BLaER1 (cell line): Measurements from ENCODE around the gene NPTX2.

Source experiments
- H3K27ac ChIP-seq: shearing (Covaris generic); formaldehyde crosslinking; 2 replicates; pipeline ENCODE4 v1.8.1; 2022
- H3K27me3 ChIP-seq: shearing (Covaris generic); formaldehyde crosslinking; 2 replicates; pipeline ENCODE4 v1.8.1; 2022
- H3K36me3 ChIP-seq: shearing (Covaris generic); formaldehyde crosslinking; 2 replicates; pipeline ENCODE4 v1.8.1; 2022
- H3K4me1 ChIP-seq: shearing (Covaris generic); formaldehyde crosslinking; 2 replicates; pipeline ENCODE4 v1.8.1; 2022
- H3K4me2 ChIP-seq: shearing (Covaris generic); formaldehyde crosslinking; 2 replicates; pipeline ENCODE4 v1.8.1; 2022
- H3K4me3 ChIP-seq: shearing (Covaris generic); formaldehyde crosslinking; 2 replicates; pipeline ENCODE4 v1.8.1; 2022
- H3K9ac ChIP-seq: shearing (Covaris generic); formaldehyde crosslinking; 2 replicates; pipeline ENCODE4 v1.8.1; 2022
- H3K9me3 ChIP-seq: shearing (Covaris generic); formaldehyde crosslinking; 2 replicates; pipeline ENCODE4 v1.8.1; 2022
- H4K20me1 ChIP-seq: shearing (Covaris generic); formaldehyde crosslinking; 2 replicates; pipeline ENCODE4 v1.8.1; 2022
- Cebpa-rat ChIP-seq: shearing (Covaris generic); IDR thresholded peaks from 2 replicates; pipeline ENCODE4 v1.8.1; 2022

NPTX2 gene

DNA sequence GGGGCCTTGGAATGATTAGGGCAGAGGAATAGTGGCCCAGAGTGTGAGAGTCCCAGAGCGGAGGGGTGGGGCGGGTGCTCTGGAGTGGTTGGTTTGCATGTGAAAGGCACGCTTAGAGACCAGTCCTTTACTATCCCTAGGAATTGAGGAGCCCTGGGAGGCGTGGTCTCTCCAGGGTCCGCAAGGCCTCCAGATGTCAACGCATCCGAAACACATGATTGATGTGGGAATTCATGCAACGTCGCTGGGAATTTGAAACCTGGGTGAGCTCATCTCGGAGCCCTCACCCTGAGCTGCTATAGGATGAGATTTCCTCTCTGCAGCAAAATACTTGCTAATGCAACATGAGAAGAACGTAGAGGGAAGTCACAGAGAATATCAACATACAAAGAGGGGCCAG, 51.2 kb downstream of the NPTX2 start:
- no peak overlapping the region for H3K27ac ChIP-seq
- no peak overlapping the region for H3K4me2 ChIP-seq
- no peaks in the 10 kb centered on the region for H3K36me3 ChIP-seq
- H3K4me3 ChIP-seq = no peak overlapping the region
- peaks cover 13% of the 10 kb centered on the region for H3K9me3 ChIP-seq
- no peak for TF ChIP-seq Cebpa-rat
- H3K9ac ChIP-seq = no peak overlapping the region
- H3K27me3 ChIP-seq = no peaks in the 10 kb centered on the region
- H4K20me1 ChIP-seq = no peaks in the 10 kb centered on the region
- H3K4me1 ChIP-seq = no peaks in the 10 kb centered on the region

DNA sequence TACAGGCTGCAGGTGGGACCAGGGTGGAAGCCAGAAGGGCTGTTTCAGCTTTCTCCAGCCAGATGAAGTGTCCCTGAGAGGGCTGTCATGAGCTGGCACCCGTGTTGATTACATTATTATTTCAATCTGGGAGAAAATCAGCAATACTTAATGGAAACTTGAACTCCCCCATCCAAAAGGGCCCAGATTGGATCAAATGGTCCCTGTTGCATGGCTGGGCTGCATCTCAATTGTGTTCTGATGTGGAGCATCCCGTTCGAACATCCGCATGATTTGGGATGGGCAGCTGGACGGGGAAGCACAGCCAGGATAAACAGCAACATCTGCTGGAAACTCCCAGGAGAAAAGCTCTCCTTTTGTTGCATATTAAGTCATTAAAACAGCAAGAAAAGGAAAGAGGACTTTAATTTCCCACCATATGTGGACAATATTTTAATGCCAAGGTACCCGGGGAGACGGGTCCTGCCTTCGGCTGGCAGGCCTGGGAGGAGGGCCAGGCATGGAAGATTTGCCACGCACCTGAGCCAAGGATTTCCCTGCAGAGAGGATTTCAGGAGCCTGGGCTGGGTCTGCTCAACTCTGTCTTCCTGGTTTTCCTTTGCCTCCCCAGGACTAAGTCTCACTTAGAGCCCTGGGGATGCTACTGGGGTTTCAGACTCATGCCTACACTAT, 52.4 kb downstream of the NPTX2 start:
- no peaks in the 10 kb centered on the region for H4K20me1 ChIP-seq
- H3K9ac ChIP-seq = no peak overlapping the region
- H3K9me3 ChIP-seq = peaks cover 11% of the 10 kb centered on the region
- no peak overlapping the region for H3K27ac ChIP-seq
- TF ChIP-seq Cebpa-rat = no peak
- H3K27me3 ChIP-seq = no peaks in the 10 kb centered on the region
- no peaks in the 10 kb centered on the region for H3K4me1 ChIP-seq
- no peaks in the 10 kb centered on the region for H3K36me3 ChIP-seq
- no peak overlapping the region for H3K4me3 ChIP-seq
- no peak overlapping the region for H3K4me2 ChIP-seq

- no peak overlapping the region for H3K4me2 ChIP-seq
- H3K4me1 ChIP-seq = no peaks in the 10 kb centered on the region
- no peak overlapping the region for H3K9ac ChIP-seq
- TF ChIP-seq Cebpa-rat = no peak
- H3K27me3 ChIP-seq = no peaks in the 10 kb centered on the region
- H3K9me3 ChIP-seq = peaks cover 10% of the 10 kb centered on the region
- H4K20me1 ChIP-seq = no peaks in the 10 kb centered on the region
- H3K4me3 ChIP-seq = no peak overlapping the region
- no peak overlapping the region for H3K27ac ChIP-seq
- H3K36me3 ChIP-seq = no peaks in the 10 kb centered on the region
Measured at GRCh38 chr7:98670186-98670585, 53.1 kb downstream of the NPTX2 start.

DNA sequence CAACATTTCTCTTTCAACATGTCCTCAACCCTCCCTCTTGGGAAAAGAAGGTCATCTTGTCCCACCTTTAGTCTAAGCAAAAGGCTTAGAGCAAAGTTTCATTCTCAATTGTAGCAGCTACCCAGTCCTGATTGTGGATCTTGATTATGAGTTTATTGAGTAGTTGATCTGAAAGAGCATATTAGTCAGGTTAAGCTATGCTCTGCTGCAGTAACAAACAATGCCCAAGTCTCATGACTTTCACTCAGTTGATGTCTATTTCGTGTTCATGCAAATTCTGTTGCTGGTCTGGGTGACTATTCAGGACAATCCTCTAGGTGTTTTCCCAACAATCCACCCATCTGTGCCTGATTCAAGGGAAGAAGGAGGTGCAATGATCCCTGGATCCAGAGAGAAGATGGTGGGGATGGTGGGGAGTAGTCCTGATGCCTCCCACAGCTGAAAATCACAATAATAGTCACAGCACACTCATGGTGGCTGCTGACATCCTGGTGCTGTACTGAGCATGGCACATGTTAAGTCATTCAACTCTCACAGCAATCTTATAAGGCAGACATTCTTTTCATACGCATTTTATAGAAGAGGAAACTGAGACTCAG, 54.7 kb downstream of the NPTX2 start:
- Histone ChIP-seq H3K4me3 (no peak overlapping the region), H3K4me2 (no peak overlapping the region), H3K9ac (no peak overlapping the region), H3K27ac (no peak overlapping the region), H4K20me1 (no peaks in the 10 kb centered on the region), H3K36me3 (no peaks in the 10 kb centered on the region), H3K9me3 (peaks cover 10% of the 10 kb centered on the region), H3K4me1 (no peaks in the 10 kb centered on the region), H3K27me3 (no peaks in the 10 kb centered on the region)
- no peak for TF ChIP-seq Cebpa-rat

GRCh38 chr7:98674461-98674860, 57.4 kb downstream of the NPTX2 start:
- no peaks in the 10 kb centered on the region for H4K20me1 ChIP-seq
- no peak for TF ChIP-seq Cebpa-rat
- H3K4me1 ChIP-seq = no peaks in the 10 kb centered on the region
- no peak overlapping the region for H3K9ac ChIP-seq
- no peaks in the 10 kb centered on the region for H3K27me3 ChIP-seq
- no peak overlapping the region for H3K4me3 ChIP-seq
- no peaks in the 10 kb centered on the region for H3K36me3 ChIP-seq
- H3K4me2 ChIP-seq = no peak overlapping the region
- peaks cover 10% of the 10 kb centered on the region for H3K9me3 ChIP-seq
- H3K27ac ChIP-seq = no peak overlapping the region

GRCh38 chr7:98674881-98675280, 57.8 kb downstream of the NPTX2 start:
- Histone ChIP-seq H3K27ac (no peak overlapping the region), H3K36me3 (no peaks in the 10 kb centered on the region), H3K4me2 (no peak overlapping the region), H3K4me1 (no peaks in the 10 kb centered on the region), H4K20me1 (no peaks in the 10 kb centered on the region), H3K27me3 (no peaks in the 10 kb centered on the region), H3K9me3 (peaks cover 10% of the 10 kb centered on the region), H3K9ac (no peak overlapping the region), H3K4me3 (no peak overlapping the region)
- TF ChIP-seq Cebpa-rat = no peak

DNA sequence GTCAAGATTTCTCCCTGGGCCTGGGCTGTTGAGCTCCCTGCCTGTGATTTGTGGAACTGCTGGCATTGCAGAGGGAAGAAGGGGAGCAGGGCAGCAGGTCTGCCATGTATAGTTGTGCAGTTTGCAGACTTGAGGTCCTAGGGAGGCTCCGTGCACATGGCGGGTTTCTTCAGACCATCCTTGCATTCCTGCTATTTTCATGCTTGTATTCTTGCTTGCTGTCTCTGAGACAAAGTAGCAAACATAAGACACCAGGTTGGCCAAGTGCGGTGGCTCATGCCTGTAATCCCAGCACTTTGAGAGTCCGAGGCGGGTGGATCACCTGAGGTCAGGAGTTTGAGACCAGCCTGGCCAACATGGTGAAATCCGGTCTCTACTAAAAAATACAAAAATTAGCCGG, 61.1 kb downstream of the NPTX2 start:
- no peaks in the 10 kb centered on the region for H4K20me1 ChIP-seq
- no peak overlapping the region for H3K4me3 ChIP-seq
- H3K4me1 ChIP-seq = peaks cover 19% of the 10 kb centered on the region
- no peak overlapping the region for H3K9ac ChIP-seq
- H3K9me3 ChIP-seq = peaks cover 5% of the 10 kb centered on the region
- H3K36me3 ChIP-seq = no peaks in the 10 kb centered on the region
- TF ChIP-seq Cebpa-rat = no peak
- no peak overlapping the region for H3K4me2 ChIP-seq
- no peaks in the 10 kb centered on the region for H3K27me3 ChIP-seq
- H3K27ac ChIP-seq = no peak overlapping the region
